GM18508 (cell line): Measurements from ENCODE around the gene ACOX3.

Experiments used
- ATAC-seq: cut with Tn5 transposase; IDR thresholded peaks from one replicate; pipeline ENCODE4 v1.9.1; 2021; ENCODE audit warnings: moderate number of reproducible peaks; ENCODE audit not compliant: insufficient read depth, unreplicated experiment

ACOX3 gene

DNA sequence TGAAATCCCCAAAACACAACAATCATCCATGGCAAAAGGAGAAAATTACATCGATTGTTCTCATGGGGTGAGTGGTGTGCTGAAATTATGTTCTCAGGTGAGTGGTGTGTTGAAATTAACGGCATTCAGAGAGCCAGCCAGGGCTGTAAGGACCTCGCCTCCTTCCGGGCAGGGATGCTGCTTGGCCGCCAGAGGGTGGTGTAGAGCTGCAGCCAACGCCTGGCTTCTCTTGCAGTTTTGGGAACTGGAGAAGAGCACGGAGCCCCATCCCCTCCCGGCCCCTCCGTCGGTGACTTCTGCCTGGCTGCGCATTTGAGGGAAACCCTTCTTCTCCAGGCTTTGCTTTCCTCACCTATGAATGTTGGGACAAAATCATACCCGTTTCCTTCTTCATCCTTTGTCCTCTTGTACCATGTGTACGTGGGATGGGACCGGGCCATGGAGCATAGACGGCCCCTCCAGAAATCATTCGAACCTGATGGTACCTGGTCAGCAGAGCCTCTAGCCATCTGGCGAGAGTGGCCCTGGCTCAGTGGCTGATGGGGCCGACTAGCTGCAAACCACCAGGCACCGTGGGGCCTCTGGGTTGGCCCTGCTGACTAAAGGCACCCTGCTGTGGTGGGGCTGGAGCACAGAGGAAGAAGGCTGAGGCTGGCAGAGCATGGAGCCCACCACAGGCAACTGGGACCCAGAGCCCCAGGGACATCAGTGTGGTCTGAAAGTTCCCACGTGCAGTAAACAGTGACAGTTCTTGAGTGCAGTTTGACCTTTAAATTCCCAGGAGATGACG is 28.4 kb upstream of the ACOX3 start:
- ATAC-seq = peak; percentile 56

- no peak for ATAC-seq
These were observed 26.5 kb upstream of the ACOX3 start for GRCh38 chr4:8467016-8467415.

GRCh38 chr4:8465615-8466611 is 25.4 kb upstream of the ACOX3 start:
- no peak for ATAC-seq

DNA sequence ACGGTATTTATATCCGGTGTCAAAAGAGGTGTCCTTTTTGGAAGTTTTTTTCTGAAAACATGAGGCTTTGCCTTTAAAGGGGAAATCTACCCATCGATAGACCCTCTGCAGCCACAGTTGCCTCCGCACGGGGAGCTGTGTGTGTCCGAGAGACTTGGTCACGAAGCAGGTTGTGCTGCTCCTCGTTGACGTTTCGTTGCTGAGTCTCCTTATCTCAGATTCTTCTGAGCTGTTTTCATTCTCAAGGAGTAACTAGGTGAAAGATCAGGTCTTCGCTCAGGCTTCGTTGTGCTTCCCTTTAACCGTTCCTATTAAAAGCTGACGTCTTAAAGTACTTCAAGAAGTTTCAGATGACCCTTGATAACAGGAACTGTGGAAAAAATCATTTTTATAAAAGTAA is 23.9 kb upstream of the ACOX3 start:
- ATAC-seq = no peak

DNA sequence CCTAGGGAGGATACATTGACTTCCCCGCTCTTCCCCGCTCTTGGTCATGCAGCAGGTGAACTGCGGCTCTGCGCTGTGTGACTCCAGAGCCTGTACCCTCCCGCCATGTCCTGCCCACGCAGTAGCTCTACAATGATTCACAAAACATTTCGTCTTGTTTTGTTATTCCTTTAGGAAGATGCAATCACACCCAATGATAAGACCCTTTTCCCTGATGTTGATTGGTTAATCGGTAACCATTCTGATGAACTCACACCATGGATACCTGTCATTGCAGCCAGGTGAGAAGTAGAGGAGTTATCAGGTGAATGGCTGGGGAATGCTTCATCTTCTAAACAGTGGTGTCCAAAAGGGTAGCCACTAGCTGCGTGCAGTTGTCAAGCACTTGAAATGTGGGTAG is 23.3 kb upstream of the ACOX3 start:
- no peak for ATAC-seq

- no peak for ATAC-seq
These were observed 21.1 kb upstream of the ACOX3 start for GRCh38 chr4:8461616-8462015.

DNA sequence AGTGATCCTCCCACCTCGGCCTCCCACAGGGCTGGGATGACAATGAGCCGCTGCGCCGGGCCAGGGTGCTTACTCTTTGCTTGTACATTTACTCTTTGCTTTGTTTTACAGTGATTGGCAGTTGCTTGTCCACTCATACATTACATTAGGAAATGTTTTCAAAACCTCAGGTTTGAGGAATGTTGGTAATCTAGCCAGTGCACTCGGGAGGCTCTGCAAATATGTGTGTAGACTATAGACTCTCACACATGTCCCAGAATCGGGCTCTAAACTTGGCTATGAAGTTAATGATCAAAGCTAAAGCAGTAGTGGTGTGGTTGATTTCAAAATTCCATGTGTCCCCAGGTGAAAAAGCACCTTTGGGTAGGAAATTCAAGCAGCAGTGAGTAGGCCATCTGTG is 20.6 kb upstream of the ACOX3 start:
- no peak for ATAC-seq

DNA sequence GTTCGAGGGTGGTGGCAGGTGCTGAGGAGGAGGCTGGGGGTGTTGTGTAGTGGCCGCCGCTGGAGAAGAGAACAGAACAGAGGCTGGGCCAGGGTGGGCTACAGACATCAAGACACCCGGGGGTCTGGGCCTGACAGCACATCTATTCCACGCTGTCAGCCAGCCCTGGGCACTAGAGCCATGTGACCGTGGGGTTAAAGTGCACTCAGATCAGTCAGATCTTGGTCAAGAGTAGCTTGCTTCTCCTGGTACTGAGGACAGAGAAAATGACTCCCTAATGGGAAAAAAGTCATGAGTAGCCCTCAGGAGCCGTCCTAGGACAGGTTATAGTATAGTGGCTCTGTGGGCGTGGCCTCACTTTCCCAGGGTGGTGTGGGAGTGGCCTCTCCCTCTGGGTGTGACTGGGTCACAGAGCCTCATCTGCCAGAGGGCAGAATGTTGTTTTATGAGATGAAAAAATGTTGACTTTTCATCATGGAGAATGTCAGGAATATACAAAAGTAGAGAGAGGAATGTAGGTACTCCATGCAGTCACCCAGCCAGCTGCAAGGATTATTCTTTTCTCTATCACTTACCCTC is 19.4 kb upstream of the ACOX3 start:
- ATAC-seq = no peak

DNA sequence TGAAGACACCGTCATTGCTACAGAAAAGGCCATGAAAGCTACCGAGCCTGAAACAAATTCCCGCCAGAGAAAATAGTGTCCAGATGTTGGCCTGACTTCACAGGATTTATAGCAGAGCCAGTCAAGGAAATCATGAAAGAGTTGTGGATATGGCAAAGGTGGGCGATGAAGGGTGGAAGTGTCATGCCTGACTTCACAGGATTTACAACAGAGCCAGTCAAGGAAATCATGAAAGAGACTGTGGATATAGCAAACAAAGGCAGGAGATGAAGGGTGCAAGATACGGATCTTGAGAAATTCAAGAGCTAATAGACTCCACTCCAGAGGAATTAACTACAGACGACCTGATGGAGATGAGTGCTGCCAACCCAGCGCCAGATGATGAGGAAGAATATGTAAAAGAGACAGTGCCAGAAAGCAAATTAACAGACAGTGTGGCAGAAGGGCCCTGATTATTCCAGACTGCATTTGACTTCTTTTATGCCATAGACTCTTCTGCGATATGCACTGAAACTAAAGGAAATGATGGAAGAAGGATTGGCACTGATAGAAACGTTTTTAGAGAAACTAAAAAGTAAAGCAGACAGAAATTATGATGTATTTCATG is 17.2 kb upstream of the ACOX3 start:
- ATAC-seq = no peak

DNA sequence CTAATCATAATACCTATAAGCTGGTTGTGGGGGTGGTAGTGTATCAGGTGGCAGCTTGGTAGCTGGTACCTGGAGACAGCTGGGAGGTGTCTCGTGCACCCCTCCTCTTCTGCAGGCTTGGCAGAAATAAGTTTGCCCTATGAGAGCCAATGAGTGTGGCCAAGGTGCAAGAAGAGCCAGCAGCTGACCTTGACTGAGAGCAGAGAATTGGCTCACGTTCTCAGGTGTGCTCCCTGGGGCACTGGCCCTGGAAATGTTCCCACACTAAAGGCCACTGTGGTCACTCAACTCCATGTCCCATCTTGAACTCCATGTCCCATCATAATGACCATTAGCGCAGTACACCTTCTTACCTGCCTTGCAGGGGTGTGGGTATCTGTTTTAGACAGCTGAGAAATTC is 13.4 kb upstream of the ACOX3 start:
- ATAC-seq = no peak

- ATAC-seq = no peak
These were observed 11.1 kb upstream of the ACOX3 start for GRCh38 chr4:8451440-8452182.

- no peak for ATAC-seq
These were observed 5.6 kb upstream of the ACOX3 start for GRCh38 chr4:8446122-8446521.

DNA sequence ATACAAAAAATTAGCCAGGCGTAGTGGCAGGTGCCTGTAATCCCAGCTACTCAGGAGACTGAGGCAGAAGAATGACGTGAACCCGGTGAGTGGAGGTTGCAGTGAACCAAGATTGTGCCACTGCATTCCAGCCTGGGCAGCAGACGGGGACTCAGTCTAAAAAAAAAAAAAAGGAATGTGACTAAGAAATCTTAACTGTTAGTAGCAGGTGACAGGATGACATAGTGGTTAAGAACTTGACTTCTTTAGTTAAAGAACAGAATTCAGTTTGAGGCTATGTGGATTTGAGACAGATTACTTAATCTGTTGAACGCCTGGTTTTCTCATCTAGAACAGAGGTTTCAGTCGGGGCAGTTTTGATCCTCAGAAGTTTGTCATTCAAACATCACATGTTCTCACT is 3.3 kb upstream of the ACOX3 start:
- no peak for ATAC-seq

GRCh38 chr4:8442596-8443358 is 2.3 kb upstream of the ACOX3 start:
- no peak for ATAC-seq

- no peak for ATAC-seq
These were observed 1.1 kb upstream of the ACOX3 start for GRCh38 chr4:8441499-8442091.

DNA sequence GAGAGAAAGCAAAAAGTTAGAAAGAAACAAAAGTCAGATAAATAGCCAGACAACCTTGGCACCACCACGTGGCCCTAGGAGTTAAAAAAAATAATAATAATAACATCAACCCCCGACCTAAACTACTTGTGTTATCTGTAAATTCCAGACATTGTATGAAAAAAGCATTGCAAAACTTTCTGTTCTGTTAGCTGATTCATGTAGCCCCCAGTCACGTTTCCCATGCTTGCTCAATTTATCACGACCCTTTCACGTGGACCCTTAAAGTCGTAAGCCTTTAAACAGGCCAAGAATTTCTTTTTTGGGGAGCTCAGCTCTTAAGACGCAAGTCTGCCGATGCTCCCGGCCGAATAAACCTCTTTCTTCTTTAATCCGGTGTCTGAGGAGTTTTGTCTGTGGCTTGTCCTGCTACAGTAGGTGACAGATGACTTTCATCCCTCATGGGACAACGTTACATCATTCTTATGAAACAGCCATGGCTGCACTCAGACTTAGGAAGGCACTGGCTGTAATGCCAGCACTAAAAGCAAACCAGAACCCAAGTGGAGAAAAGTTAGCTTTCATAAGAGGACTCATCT is 520 bp downstream of the ACOX3 start:
- ATAC-seq = peak; percentile 14

DNA sequence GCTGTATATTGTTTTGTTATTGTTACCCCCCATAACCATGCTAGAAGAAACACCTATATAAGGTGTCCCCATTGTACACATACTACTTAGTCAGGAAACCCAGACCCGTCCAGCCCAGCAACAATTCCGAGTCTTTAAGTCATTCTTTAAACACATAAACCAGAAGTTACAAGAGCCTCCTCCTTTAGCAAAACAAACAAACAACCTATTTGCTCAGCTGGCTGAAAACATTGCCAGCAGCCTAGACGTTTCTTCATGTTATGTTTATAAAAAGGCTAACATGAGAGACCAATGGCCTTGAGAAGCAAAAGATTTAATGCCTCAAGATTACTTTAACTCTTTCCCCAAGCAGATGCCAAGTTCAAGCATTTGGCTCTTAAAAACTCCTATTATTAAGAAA is 1.4 kb downstream of the ACOX3 start:
- ATAC-seq = no peak

DNA sequence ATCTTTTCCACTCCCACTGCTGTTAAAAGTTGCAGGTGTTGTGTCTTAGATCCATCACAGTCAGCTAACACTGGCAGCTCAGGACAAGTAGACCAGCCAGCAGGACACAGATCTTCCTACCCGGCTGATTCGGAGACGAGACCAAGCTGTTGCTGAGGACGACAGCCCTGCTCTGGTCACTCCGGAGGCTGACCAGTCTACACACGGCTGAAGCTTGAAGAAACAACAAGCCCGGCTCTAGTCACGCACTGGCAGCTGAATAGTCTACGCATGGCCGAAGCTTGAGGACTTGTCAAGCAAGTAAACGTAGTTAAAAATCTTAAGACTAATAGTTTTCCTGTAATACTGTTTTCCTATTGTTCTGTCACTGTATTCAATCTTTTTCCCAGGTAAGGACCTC is 1.8 kb downstream of the ACOX3 start:
- ATAC-seq = no peak

DNA sequence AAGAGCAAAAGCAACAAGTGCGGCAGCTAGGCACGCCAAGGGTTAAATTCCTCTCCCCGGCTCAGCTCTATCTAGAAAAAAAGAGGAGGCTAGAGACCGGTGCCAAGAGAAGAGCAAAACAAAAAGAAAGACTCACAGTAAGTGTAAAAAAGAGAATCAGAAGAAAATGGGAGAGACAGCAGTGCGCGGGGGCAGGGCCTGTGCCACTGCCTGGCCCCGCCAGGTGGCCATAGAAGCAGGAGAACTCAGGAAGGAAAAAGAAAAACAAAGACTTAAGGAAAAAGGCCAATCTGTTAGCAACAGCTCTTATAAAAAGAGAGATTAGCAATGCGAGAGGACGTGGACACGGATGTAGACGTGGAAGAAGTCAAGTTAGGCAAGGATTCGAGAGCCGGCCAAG is 3.2 kb downstream of the ACOX3 start:
- no peak for ATAC-seq
